Endothelial cell (in vitro differentiated cells): ENCODE data around the gene C7. TPM values are rescaled to one million over a fixed set of nuclear protein-coding genes. Genes with fewer than 3 reads are reported as not detected.

Source experiments
- DNase-seq: peaks from one replicate; pipeline ENCODE4 v3.0.0; 2021; ENCODE audit warnings: low spot score
- H3K27ac Mint-ChIP-seq: one replicate; pipeline ENCODE4 v1.8.0; 2021; ENCODE audit warnings: mixed read lengths, inconsistent platforms; ENCODE audit not compliant: unreplicated experiment
- H3K27me3 Mint-ChIP-seq: one replicate; pipeline ENCODE4 v1.8.0; 2021; ENCODE audit warnings: mild to moderate bottlenecking, moderate library complexity, mixed read lengths, inconsistent platforms; ENCODE audit not compliant: unreplicated experiment
- H3K36me3 Mint-ChIP-seq: one replicate; pipeline ENCODE4 v1.8.0; 2021; ENCODE audit warnings: mild to moderate bottlenecking, low read depth, mixed read lengths, inconsistent platforms; ENCODE audit not compliant: unreplicated experiment
- H3K4me1 Mint-ChIP-seq: one replicate; pipeline ENCODE4 v1.8.0; 2021; ENCODE audit warnings: mild to moderate bottlenecking, mixed read lengths, inconsistent platforms; ENCODE audit not compliant: unreplicated experiment
- H3K4me3 Mint-ChIP-seq: one replicate; pipeline ENCODE4 v1.8.0; 2021; ENCODE audit warnings: mild to moderate bottlenecking, mixed read lengths, inconsistent platforms; ENCODE audit not compliant: unreplicated experiment
- H3K9me3 Mint-ChIP-seq: one replicate; pipeline ENCODE4 v1.8.0; 2021; ENCODE audit warnings: mixed read lengths, inconsistent platforms; ENCODE audit not compliant: unreplicated experiment
- total RNA-seq: library from RNA; stranded (reverse); fragmentation: NEBNext Ultra II Directional; extraction: Animal tissue kit (Norgen Biotek cat#: 25700); gene quantifications from one replicate; pipeline ENCODE4 v1.2.1, GENCODE V29; 2021; ENCODE audit not compliant: unreplicated experiment
- TF ChIP-seq, protein P1 (sequence below): fragments of 200-600 bp; sonication (generic); IDR thresholded peaks from one replicate; pipeline ENCODE4 v1.5.0; 2021; ENCODE audit warnings: antibody characterized with exemption; ENCODE audit not compliant: unreplicated experiment

The C7 gene
- total RNA-seq, 1 donor from 2014 or later = 1.5 TPM

DNA sequence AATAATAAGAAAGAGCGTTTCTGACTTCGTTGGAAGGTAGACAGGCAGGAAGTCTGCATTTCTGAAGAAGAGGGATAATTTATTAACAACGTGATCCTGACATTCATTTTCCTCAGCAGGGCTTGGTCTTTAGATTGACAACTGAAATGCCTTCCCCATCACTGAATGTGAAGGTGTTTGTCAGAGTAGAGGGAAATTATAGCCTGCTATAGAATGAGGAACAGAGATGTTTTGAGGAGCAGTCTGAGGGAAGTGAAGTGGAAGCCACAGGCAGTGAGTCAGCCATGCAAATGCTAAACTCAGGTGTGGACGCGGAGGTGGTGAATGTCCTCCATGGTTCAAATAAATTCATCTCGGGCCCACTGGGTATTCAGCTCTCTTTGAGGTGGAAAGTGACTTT is 30.5 kb downstream of the C7 start:
- Mint-ChIP-seq H3K36me3 (no peaks in the 10 kb centered on the region), H3K4me3 (no peak overlapping the region), H3K4me1 (no peaks in the 10 kb centered on the region), H3K9me3 (no peaks in the 10 kb centered on the region), H3K27ac (no peak overlapping the region), H3K27me3 (no peaks in the 10 kb centered on the region)
- no peak for DNase-seq
- TF ChIP-seq, protein P1, sequence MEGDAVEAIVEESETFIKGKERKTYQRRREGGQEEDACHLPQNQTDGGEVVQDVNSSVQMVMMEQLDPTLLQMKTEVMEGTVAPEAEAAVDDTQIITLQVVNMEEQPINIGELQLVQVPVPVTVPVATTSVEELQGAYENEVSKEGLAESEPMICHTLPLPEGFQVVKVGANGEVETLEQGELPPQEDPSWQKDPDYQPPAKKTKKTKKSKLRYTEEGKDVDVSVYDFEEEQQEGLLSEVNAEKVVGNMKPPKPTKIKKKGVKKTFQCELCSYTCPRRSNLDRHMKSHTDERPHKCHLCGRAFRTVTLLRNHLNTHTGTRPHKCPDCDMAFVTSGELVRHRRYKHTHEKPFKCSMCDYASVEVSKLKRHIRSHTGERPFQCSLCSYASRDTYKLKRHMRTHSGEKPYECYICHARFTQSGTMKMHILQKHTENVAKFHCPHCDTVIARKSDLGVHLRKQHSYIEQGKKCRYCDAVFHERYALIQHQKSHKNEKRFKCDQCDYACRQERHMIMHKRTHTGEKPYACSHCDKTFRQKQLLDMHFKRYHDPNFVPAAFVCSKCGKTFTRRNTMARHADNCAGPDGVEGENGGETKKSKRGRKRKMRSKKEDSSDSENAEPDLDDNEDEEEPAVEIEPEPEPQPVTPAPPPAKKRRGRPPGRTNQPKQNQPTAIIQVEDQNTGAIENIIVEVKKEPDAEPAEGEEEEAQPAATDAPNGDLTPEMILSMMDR = no peak

DNA sequence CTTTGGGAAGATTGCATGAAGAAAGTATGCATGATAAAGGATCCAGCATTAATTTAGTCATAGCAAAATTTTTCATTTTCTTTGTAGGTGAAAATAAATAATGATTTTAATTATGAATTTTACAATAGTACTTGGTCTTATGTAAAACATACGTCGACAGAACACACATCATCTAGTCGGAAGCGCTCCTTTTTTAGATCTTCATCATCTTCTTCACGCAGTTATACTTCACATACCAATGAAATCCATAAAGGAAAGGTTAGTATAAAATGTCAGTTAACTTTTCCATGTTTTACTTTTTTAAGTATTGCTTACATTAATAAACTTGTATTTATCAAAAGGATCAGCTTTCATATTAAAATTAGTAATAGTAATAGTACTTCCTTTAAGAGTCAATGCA is 35.8 kb downstream of the C7 start:
- no peak overlapping the region for H3K27ac Mint-ChIP-seq
- H3K27me3 Mint-ChIP-seq = no peaks in the 10 kb centered on the region
- no peak for DNase-seq
- H3K36me3 Mint-ChIP-seq = no peaks in the 10 kb centered on the region
- H3K4me1 Mint-ChIP-seq = no peaks in the 10 kb centered on the region
- H3K9me3 Mint-ChIP-seq = no peaks in the 10 kb centered on the region
- no peak overlapping the region for H3K4me3 Mint-ChIP-seq
- TF ChIP-seq, protein P1 = no peak

DNA sequence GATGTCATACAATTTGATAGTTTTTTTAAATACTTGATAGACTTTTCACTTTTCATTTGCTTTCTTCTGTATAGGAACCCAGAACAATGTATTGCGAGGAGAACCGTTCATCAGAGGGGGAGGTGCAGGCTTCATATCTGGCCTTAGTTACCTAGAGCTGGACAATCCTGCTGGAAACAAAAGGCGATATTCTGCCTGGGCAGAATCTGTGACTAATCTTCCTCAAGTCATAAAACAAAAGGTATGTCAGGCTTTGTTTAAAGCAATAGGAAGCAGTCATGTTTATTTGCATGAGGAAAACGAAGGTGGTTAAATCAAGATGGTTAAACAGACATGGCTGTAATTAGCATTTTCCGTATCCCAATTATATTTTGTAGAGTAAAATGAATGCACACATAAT is 46.0 kb downstream of the C7 start:
- TF ChIP-seq, protein P1 = no peak
- DNase-seq = no peak
- H3K27me3 Mint-ChIP-seq = peaks cover 1% of the 10 kb centered on the region

DNA sequence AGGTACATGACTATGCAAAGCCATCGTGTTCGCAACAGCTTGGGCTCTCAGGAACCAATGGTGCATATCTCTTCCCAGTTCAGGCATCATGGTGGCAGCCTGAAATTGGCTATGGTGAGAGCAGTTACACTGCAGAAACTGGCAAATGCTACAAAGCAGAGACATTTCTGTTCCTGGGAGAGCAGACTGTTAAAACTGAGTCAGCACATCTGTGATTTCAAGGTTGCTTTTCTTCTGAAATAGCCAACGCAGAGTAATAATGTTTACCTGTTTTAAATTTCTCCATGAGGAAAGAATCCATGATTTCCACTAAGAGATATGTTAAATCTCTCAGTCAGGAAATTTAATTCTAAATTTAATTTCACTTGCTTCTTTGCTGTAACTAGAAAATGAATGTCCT is 47.8 kb downstream of the C7 start:
- no peaks in the 10 kb centered on the region for H3K9me3 Mint-ChIP-seq
- TF ChIP-seq, protein P1 = no peak
- no peak overlapping the region for H3K4me3 Mint-ChIP-seq
- no peak overlapping the region for H3K27ac Mint-ChIP-seq
- H3K4me1 Mint-ChIP-seq = no peaks in the 10 kb centered on the region
- no peaks in the 10 kb centered on the region for H3K36me3 Mint-ChIP-seq
- DNase-seq = no peak
- H3K27me3 Mint-ChIP-seq = peaks cover 1% of the 10 kb centered on the region

More for the DNA sequence above, 46.0 kb downstream of the C7 start:
- Mint-ChIP-seq H3K4me3 (no peak overlapping the region), H3K36me3 (no peaks in the 10 kb centered on the region), H3K27ac (no peak overlapping the region), H3K9me3 (no peaks in the 10 kb centered on the region), H3K4me1 (no peaks in the 10 kb centered on the region)

DNA sequence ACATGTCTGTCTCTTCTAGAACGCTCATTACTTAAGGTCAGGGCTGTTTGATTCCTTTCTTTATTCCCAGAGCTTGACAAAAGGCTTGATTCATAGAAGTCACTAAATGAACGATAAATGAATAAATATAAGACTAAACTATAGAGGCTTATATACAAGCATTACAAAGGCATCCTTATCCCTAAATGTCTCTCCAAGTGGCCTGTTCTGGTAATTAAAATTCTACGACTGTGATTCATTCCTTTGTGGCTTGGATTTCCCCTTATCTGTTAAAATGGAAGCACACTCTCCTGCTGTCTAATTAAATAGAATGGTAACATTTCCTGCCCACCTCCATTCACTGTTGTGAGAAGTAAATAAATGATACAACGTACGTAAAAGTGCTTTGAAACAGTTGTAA is 49.5 kb downstream of the C7 start:
- Mint-ChIP-seq H3K27me3 (no peaks in the 10 kb centered on the region), H3K4me1 (no peaks in the 10 kb centered on the region), H3K9me3 (no peaks in the 10 kb centered on the region)

More for the DNA sequence above, 49.5 kb downstream of the C7 start:
- TF ChIP-seq, protein P1 = no peak
- no peak overlapping the region for H3K27ac Mint-ChIP-seq
- no peaks in the 10 kb centered on the region for H3K36me3 Mint-ChIP-seq
- no peak for DNase-seq
- H3K4me3 Mint-ChIP-seq = no peak overlapping the region
